ENCODE measurements around the gene IQCN.
A peak's percentile ranks its signal among the peaks of the same experiment; 100 is the strongest.

Gene IQCN

GRCh38 chr19:18233224-18233825 is 40.9 kb downstream of the IQCN start:
- peak; percentile 85 for DNase-seq (ENCODE audit: low spot score)

- DNase-seq (ENCODE audit: low spot score), result no peak
Observed at GRCh38 chr19:18232540-18233223, 41.6 kb downstream of the IQCN start.

- no peak for DNase-seq (ENCODE audit: low spot score)
Observed at GRCh38 chr19:18231775-18232174, 42.5 kb downstream of the IQCN start.

- no peak for DNase-seq (ENCODE audit: low spot score)
Observed at GRCh38 chr19:18230941-18231734, 43.1 kb downstream of the IQCN start.

- DNase-seq (ENCODE audit: low spot score), result no peak
Observed at GRCh38 chr19:18229915-18230314, 44.3 kb downstream of the IQCN start.

GRCh38 chr19:18229474-18229873 is 44.8 kb downstream of the IQCN start:
- DNase-seq (ENCODE audit: low spot score), result no peak

- DNase-seq (ENCODE audit: low spot score), result no peak
Observed at GRCh38 chr19:18227781-18228271, 46.4 kb downstream of the IQCN start.

- peak; percentile 30 for DNase-seq (ENCODE audit: low spot score)
Observed at GRCh38 chr19:18226956-18227780, 47.1 kb downstream of the IQCN start.

- no peak for DNase-seq (ENCODE audit: low spot score)
Observed at GRCh38 chr19:18225702-18226468, 48.4 kb downstream of the IQCN start, which contains the start of gene PDE4C. TSS of gene PDE4C (minus strand) at chr19:18226438. CDS start at chr19:18226415, 23 bp downstream.

GRCh38 chr19:18225355-18225701 is 48.9 kb downstream of the IQCN start:
- no peak for DNase-seq (ENCODE audit: low spot score)

GRCh38 chr19:18224525-18225354 is 49.5 kb downstream of the IQCN start:
- DNase-seq (ENCODE audit: low spot score), result peak; percentile 86

- peak; percentile 71 for DNase-seq (ENCODE audit: low spot score)
Observed at GRCh38 chr19:18223860-18224524, 50.3 kb downstream of the IQCN start.

GRCh38 chr19:18221815-18222725 is 52.2 kb downstream of the IQCN start:
- no peak for DNase-seq (ENCODE audit: low spot score)

- no peak for DNase-seq (ENCODE audit: low spot score)
Observed at GRCh38 chr19:18220632-18221275, 53.5 kb downstream of the IQCN start.

GRCh38 chr19:18219911-18220631 is 54.2 kb downstream of the IQCN start:
- no peak for DNase-seq (ENCODE audit: low spot score)

- no peak for DNase-seq (ENCODE audit: low spot score)
Observed at GRCh38 chr19:18218600-18218999, 55.7 kb downstream of the IQCN start.

GRCh38 chr19:18218159-18218558 is 56.1 kb downstream of the IQCN start:
- DNase-seq (ENCODE audit: low spot score), result no peak

Measured in germinal center (tissue), 1 donor.